NT2/D1 (cell line): ENCODE measurements around the gene RAPH1.
"Not testable (repeated sequence)": the region's sequence is repeated elsewhere in the genome, so short reads cannot be mapped to it uniquely, and the experiment has no call there.

ENCODE experiments used
- SUZ12 ChIP-seq: IDR thresholded peaks from 2 replicates; pipeline ENCODE4 v1.6.1; 2011; ENCODE audit not compliant: insufficient read length, insufficient read depth; ENCODE audit errors: extremely low read depth
- YY1 ChIP-seq: IDR thresholded peaks from 2 replicates; pipeline ENCODE4 v1.6.1; 2011; ENCODE audit not compliant: insufficient read length, insufficient read depth

- TF ChIP-seq SUZ12, YY1: not testable (repeated sequence)
These were observed 5.5 kb upstream of the RAPH1 start for GRCh38 chr2:203540598-203540997.
